GM19025 (cell line): ENCODE measurements around the gene EMX1.

Source experiments
- ATAC-seq: cut with Tn5 transposase; IDR thresholded peaks from one replicate; pipeline ENCODE4 v1.9.1; 2021; ENCODE audit warnings: mild to moderate bottlenecking, low read depth, moderate library complexity; ENCODE audit not compliant: unreplicated experiment

Gene EMX1

GRCh38 chr2:72955228-72956049, 38.1 kb downstream of the EMX1 start:
- no peak for ATAC-seq

GRCh38 chr2:72956050-72956395, 38.7 kb downstream of the EMX1 start:
- ATAC-seq: no peak

- no peak for ATAC-seq
Observed at GRCh38 chr2:72956936-72957335, 39.6 kb downstream of the EMX1 start.

GRCh38 chr2:72958542-72959385, 41.4 kb downstream of the EMX1 start:
- no peak for ATAC-seq

GRCh38 chr2:72959554-72959953, 42.2 kb downstream of the EMX1 start:
- ATAC-seq: no peak

GRCh38 chr2:72959995-72960981, 43.0 kb downstream of the EMX1 start:
- ATAC-seq: no peak

GRCh38 chr2:72961036-72961720, 43.9 kb downstream of the EMX1 start:
- ATAC-seq: no peak

- no peak for ATAC-seq
Observed at GRCh38 chr2:72961853-72962468, 44.6 kb downstream of the EMX1 start.

GRCh38 chr2:72962911-72963310, 45.6 kb downstream of the EMX1 start:
- ATAC-seq: no peak

- no peak for ATAC-seq
Observed at GRCh38 chr2:72963423-72964145, 46.3 kb downstream of the EMX1 start.

- no peak for ATAC-seq
Observed at GRCh38 chr2:72964146-72964525, 46.8 kb downstream of the EMX1 start.

- ATAC-seq: no peak
Observed at GRCh38 chr2:72965016-72965415, 47.7 kb downstream of the EMX1 start.

- no peak for ATAC-seq
Observed at GRCh38 chr2:72965770-72966450, 48.6 kb downstream of the EMX1 start.

GRCh38 chr2:72968286-72968685, 51.0 kb downstream of the EMX1 start:
- no peak for ATAC-seq

GRCh38 chr2:72969706-72970105, 52.4 kb downstream of the EMX1 start:
- ATAC-seq: no peak

- no peak for ATAC-seq
Observed at GRCh38 chr2:72971036-72971435, 53.7 kb downstream of the EMX1 start.

GRCh38 chr2:72972352-72973136, 55.2 kb downstream of the EMX1 start:
- ATAC-seq: no peak

GRCh38 chr2:72973137-72973535, 55.8 kb downstream of the EMX1 start:
- ATAC-seq: no peak
